GM19463 (cell line): ENCODE data around the gene DIABLO.
"Not testable (repeated sequence)": the region's sequence is repeated elsewhere in the genome, so short reads cannot be mapped to it uniquely, and the experiment has no call there.

Experiments used
- ATAC-seq: cut with Tn5 transposase; IDR thresholded peaks from one replicate; pipeline ENCODE4 v1.9.1; 2021; ENCODE audit warnings: mild to moderate bottlenecking, moderate library complexity; ENCODE audit not compliant: unreplicated experiment

Gene DIABLO

GRCh38 chr12:122190842-122191668 is 34.8 kb downstream of the DIABLO start:
- no peak for ATAC-seq

GRCh38 chr12:122189626-122190475 is 36.0 kb downstream of the DIABLO start:
- ATAC-seq = no peak

DNA sequence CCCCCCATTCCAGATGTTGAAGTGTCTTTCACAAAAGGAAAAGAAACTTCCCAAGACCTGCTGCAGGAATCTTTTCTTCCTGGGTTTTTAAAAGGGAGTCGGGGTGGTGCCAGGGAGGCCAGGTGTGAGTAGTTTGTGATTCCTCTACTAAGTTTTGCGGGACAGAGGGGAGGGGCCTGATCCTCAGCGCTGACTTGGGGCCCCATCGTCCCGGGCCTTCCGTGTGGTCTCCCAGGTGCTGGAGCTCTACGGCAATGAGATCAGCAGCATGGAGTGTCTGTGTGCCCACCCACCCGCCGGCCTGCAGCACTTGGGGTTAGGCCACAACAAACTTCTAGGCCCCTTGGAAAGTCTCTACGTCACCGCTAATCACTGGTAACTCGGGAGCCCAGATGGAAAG is 38.4 kb downstream of the DIABLO start:
- no peak for ATAC-seq

DNA sequence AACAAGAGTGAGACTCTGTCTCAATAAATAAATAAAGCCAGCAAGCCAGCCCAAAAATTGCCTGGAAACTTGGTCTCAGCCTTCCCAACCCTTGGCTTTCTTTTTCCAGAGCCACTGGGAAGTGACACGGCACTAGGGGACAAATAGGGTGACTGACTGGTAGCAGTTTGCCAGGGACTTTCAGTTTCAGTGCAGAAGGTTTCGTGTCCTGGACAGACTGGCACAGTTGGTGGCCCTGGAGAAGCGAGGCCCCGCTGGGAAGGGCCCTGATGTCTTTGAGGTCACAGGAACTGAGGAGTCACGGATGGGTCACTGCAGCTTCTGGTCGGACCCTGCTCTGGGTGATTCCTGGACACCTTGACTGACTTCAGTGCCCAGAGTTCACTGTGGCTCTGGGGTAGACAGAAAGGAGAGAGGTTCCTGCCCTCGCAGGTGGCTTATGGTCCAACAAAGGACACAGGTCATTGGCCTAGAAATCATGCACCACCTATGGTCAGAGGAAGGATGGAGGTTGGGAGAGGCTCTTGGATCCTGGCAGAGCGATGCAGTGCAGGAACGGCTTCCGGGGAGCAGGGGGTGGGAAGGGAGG is 40.3 kb downstream of the DIABLO start:
- ATAC-seq = no peak

DNA sequence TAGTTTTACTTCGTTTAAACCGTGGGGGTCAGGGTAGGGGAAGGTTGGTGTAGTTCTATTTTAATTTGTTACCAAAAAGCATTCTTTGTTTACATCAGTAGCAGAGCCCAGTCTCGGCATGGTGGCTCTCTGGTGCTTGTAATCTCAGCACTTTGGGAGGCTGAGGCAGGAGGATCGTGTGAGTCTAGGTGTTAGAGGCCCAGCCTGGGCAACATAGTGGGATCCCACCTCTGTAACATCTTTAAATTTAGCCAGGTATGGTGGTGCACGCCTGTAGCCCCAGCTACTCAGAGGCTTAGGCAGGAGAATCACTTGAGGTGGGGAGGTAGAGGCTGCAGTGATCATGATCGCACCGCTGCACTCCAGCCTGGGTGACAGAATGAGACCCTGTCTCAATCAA is 40.8 kb downstream of the DIABLO start:
- ATAC-seq = no peak

DNA sequence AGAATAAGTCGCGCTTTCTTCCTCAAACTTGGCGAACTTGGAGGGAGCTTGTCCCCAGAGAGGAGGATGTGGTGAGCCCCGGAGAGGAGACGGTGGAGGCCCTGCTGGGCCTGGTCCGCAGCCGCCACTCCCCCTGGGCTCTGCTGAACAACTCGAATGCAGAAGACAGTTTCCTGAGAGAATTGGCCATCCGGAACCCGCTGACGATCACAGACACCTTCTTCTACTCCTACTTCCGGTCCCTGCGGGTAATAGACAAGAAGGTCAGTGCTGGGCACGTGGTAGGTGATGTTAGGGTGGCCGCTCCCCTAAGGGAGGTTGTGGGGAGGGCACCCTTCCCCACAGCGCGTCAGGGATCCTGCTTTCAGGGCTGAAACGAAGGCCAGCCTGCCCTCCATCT is 41.3 kb downstream of the DIABLO start:
- ATAC-seq = no peak

- ATAC-seq = no peak
These were observed 42.3 kb downstream of the DIABLO start for GRCh38 chr12:122183588-122183940.

DNA sequence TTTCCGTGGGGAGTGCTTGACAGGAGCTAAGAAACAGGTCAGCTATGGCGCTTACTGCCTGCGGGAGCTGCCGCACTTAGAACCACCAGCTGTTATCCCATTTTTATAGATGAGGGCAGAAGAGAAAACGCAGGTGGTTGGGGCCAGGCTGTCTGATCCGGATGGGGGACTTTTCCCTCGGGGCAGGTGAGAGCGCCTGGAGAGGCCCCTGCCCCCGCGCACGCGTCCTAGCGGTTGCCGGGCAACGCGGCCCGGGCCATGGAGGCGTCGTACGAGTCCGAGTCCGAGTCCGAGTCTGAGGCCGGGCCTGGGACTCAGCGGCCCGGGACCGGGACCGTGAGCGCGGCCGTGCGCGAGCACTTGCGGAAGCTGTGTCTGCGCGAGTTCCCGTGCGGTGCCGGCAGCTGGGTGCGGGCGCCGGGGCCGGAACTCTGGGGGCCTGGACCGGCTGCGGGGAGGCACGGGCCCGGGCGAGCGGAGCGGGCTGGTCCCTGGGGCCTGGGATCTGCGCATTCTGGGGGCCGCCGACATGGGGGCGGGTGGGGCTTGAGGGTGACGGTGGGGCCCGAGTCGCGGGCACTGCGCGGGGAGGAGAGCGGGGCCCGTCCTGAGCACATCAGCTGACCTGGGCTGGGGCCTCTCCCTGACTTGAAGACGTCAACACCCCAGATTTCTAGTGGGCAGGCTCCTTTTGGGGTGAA is 42.8 kb downstream of the DIABLO start, which contains the start of gene LRRC43:
TSS of gene LRRC43 (plus strand) at position 237 of the 701 bp plus-strand sequence. CDS start at position 259, 22 bp downstream.
- ATAC-seq = no peak

- not testable (repeated sequence) for ATAC-seq
These were observed 49.4 kb downstream of the DIABLO start for GRCh38 chr12:122176473-122176872.

DNA sequence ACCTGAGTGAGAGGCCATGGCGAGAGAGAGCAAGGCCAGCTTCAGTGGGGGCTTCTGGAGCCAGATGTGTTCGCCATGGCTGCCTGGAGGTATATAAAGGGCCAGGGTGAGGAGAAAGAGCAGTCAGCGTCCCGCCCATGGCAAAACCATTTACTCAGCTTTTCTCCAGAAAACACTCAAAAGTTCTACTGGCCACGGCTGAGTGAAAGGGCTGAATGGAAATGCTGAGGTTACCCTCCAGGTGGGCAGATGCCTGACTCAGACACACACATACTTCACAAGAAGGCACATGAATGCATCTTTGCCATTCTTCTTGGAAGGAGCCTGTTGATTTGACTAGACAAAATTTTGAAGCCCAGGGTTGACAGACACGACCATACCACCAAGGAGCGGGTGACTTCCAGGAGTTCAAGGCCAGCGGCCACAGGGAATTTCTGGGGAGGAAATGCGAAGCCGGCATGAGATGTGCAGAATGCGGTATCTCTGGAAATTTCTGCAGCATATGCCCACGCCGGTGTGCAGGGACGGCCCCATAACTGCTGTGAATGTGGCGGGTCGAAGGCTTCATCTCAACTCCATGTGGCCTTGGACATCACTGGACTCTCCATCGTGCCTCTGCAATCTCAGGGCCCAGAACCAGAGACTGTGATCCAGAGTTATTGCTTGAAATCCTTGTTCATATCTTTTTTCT is 51.6 kb downstream of the DIABLO start, which contains the start of gene IL31:
TSS of gene IL31 (minus strand) at position 67 of the 691 bp plus-strand sequence. CDS start at position 18, 49 bp downstream.
- no peak for ATAC-seq

DNA sequence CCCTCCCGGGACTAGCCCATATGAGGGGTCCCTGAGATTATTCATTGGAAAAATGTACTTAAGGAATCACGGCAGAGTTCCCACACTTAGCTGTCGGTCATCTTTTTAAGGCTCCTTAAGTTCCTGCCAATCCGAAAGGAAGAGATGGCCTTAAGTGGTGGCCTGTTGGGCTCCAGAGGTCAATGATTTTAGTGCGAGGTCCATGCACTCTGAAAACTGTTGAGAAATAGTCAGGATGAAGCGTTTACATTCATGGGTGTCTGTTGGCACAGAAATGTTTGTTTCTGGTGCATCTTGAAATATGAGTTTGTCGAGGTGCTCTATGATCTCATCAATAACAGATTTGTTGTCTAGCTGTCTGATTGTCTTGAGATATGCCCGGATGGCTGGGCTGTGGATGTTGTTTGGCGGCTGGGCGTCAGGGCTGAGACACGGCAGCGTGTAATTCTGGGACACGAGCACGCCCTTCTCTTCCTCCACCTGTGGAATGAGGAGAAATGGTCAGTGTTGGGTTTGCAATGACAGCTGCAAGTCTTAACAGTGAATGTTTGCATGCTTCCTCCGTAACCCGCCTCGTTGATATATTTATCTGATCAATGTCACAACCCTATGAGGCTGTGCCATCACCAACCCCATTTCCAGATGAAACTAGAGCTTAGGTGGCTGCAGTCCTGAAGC is 53.5 kb downstream of the DIABLO start:
- no peak for ATAC-seq

- ATAC-seq = no peak
These were observed 54.5 kb downstream of the DIABLO start for GRCh38 chr12:122171399-122171798.

DNA sequence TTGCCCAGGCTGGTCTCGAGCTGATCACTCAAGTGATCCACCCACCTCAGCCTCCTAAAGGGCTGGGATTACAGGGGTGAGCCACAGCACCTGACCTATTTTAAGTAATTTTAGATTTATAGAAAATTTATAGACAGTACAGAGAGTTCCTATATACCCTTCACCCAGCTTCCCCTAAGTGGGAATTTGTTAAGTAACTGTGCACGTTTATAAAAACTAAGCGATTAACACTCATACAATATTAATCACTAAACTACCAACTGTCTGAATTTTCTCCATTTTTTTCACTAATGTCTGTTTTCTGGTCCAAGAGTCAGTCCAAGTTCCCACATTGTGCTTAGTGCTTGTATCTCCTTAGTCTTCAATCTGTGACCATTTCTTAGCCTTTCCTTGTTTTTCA is 57.4 kb downstream of the DIABLO start:
- ATAC-seq = no peak

- ATAC-seq = no peak
These were observed 58.4 kb downstream of the DIABLO start for GRCh38 chr12:122167356-122167925.

DNA sequence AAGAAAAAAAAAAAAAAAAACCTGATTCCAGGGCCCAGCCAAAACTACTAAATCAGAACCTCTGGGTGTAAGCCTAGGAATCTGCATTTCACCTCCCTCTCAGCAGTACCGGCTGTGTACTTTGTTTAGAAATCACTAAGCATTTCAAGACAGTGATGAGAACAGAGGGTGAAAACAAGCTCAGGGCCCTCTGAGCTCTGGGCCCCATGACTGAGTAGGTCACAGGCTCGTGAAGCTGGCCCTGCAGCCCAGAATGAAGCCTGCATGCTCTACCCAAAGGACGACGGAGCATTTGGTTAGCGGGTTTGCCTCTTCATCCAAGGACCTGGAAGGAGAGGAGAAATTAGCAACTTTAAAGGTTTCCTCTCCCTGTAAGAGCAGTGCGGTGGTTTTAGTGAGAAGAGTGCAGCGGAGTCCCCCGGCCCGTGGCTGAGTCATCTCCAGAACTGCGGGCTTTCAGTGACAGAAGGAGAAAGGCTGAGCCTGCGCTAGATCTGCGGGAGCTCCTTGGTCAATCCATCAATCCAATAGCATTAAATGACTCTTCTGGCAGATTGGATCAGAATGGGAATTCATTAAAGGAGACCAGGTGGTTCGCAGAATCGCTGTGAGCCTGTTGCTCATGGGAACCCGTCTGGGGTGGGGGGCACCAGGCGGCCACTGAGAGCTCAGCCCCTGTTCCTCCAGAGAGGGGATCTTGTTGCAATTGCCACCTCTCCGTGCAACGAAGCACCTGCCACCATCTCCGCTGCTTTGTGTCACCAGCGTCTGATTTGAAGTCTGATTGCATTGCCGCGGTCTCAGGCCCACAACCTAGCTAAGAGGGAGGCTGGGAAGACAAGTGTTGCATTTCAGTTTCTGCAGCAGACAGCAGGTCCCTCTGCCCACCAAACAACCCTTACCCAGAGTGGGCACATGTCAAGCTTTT is 59.2 kb downstream of the DIABLO start:
- ATAC-seq = no peak

GRCh38 chr12:122162976-122163375 is 62.9 kb downstream of the DIABLO start:
- no peak for ATAC-seq

GRCh38 chr12:122161682-122162081 is 64.2 kb downstream of the DIABLO start:
- no peak for ATAC-seq

DNA sequence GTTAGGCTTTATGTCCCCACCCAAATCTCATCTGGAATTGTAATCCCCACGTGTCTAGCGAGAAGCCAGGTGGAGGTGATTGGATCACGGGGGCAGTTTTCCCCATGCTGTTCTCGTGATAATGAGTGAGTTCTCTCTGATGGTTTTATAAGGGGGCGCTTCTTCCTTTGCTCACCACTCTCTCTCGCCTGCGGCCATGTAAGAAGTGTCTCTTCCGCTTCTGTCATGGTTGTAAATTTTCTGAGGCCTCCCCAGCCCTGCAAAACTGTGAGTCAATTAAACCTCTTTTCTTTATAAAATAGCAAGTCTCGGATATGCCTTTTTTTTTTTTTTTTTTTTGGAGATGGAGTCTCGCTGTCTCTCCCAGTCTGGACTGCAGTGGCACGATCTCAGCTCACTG is 65.1 kb downstream of the DIABLO start:
- ATAC-seq = no peak
